ENCODE results near the gene CFAP68. TPM values are rescaled to one million over a fixed set of nuclear protein-coding genes. Genes with fewer than 3 reads are reported as not detected.

The CFAP68 gene
- total and polyA plus RNA-seq, 9 of the 15 experiments (the other 6 are each of a cell fraction or from before 2014, with no cell fraction given) = 22.8 to 72.3 (median 52.5) TPM

- TF ChIP-seq PHF8 (IDR thresholded peaks at IDR 0.05; ENCODE audit: borderline replicate concordance, low read length) (peak; percentile 85), RFX5 (IDR thresholded peaks at IDR 0.05; ENCODE audit: low read depth, low read length) (no peak), LEF1 (IDR thresholded peaks at IDR 0.05) (peak; percentile 52), HIVEP1 (CRISPR knock-in tag; IDR thresholded peaks at IDR 0.05) (no peak), ELF2 (CRISPR knock-in tag; IDR thresholded peaks at IDR 0.05) (no peak), ZNF197 (CRISPR knock-in tag; IDR thresholded peaks at IDR 0.05; ENCODE audit: low read depth) (no peak), MEIS2 (IDR thresholded peaks at IDR 0.05; ENCODE audit: partially characterized antibody) (peak; percentile 10), ZNF12 (CRISPR knock-in tag; IDR thresholded peaks at IDR 0.05) (no peak), CHAMP1 (IDR thresholded peaks at IDR 0.05) (no peak), ASH1L (IDR thresholded peaks at IDR 0.05; ENCODE audit: borderline replicate concordance, low read depth, partially characterized antibody) (no peak), SMARCA5 (IDR thresholded peaks at IDR 0.05) (peak; percentile 3; the same call in 1 of the 2 replicates), TEAD2 (tag; IDR thresholded peaks at IDR 0.05) (no peak), STAG1 (CRISPR knock-in tag; IDR thresholded peaks at IDR 0.05; ENCODE audit: borderline replicate concordance) (no peak), STAT6 (CRISPR knock-in tag; IDR thresholded peaks at IDR 0.05) (no peak), TCF3 (CRISPR knock-in tag; IDR thresholded peaks at IDR 0.05) (no peak), VEZF1 (CRISPR knock-in tag; IDR thresholded peaks at IDR 0.05) (peak; percentile 94), ARID1B (IDR thresholded peaks at IDR 0.05) (peak; percentile 45; the same call in 1 of the 2 replicates), ZNF347 (CRISPR knock-in tag; IDR thresholded peaks at IDR 0.05; ENCODE audit: low read depth) (no peak), DDX20 (tag; IDR thresholded peaks at IDR 0.05; ENCODE audit: low read depth) (no peak), SMARCB1 (IDR thresholded peaks at IDR 0.05; ENCODE audit: insufficient read length, low read depth) (no peak), CC2D1A (IDR thresholded peaks at IDR 0.05) (no peak), MTF1 (CRISPR knock-in tag; IDR thresholded peaks at IDR 0.05; ENCODE audit: borderline replicate concordance) (no peak), ZNF253 (CRISPR knock-in tag; conservative IDR thresholded peaks at IDR 0.05) (no peak)
Observed at GRCh38 chr11:111926505-111927391, 47.4 kb downstream of the CFAP68 start (continued).
